Measurements from ENCODE around the gene BUB1B. TPM values are rescaled to one million over a fixed set of nuclear protein-coding genes. Genes with fewer than 3 reads are reported as not detected.
A peak's percentile ranks its signal among the peaks of the same experiment; 100 is the strongest.

The BUB1B gene
- total RNA-seq, 2 donors from 2014 or later, result 10.2 to 48.3 TPM

DNA sequence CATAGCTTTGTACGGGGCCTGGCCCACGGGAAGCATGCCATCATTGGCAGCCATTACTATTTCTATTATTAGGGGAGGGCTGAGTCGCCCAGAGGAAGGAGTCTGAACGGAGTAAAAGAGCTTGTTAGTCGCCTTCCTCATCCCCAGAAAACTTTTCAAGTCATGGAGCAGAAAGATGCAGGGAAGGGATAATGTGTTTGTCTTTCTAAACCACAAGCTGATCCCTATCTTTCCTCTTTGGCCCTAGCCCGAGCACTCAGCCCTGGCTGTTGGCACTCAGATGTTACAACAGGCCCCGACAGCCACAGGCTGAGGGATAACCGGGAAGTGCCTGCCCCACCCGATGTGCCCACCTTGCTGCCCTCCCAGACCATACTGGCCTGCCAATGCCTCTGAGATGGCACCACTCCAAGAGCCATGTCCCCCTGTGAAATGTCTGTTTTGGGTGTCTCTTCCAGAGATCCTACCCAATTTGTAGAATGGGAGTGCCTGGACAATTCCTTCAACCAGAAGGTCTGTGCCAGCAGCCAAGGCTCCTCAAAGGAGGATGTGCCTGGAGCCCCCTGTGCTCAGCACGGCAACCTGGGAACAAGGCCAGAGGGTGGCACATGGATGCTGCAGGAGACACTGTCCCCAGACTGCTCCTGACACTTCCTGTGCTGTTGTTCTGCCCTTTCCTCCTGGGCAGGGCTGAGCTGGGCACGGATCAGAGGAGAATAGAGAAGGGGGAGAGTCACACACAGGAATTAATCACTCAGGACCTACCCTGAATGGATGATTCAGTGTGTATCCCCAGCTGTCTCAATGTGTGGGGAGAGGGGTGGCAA, 88.8 kb downstream of the BUB1B start:
- intact Hi-C loops (cut with DNase I), result no loop called here
- DNase-seq, result no peak
- no peaks in the 10 kb centered on the region for H3K4me1 ChIP-seq

DNA sequence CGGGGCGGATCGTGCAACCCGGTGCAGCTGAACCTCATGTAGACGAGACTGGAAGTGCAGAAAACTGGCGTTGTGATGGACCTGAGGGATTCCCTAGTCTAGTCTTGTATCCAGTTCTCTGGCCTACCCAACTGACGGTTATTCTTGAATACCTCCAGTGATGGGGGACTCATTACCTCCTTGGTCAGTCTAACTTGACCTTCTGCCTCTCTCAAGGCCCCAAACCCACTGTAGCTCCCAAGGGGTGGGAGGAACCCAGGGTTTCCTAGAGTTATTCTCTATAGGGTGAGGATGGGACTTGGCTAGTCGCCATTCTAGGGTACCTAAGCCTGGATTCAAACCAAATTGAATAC, 89.4 kb downstream of the BUB1B start:
- no peaks in the 10 kb centered on the region for H3K36me3 ChIP-seq
- no peak overlapping the region for H3K4me3 ChIP-seq
- TF ChIP-seq, protein P1, sequence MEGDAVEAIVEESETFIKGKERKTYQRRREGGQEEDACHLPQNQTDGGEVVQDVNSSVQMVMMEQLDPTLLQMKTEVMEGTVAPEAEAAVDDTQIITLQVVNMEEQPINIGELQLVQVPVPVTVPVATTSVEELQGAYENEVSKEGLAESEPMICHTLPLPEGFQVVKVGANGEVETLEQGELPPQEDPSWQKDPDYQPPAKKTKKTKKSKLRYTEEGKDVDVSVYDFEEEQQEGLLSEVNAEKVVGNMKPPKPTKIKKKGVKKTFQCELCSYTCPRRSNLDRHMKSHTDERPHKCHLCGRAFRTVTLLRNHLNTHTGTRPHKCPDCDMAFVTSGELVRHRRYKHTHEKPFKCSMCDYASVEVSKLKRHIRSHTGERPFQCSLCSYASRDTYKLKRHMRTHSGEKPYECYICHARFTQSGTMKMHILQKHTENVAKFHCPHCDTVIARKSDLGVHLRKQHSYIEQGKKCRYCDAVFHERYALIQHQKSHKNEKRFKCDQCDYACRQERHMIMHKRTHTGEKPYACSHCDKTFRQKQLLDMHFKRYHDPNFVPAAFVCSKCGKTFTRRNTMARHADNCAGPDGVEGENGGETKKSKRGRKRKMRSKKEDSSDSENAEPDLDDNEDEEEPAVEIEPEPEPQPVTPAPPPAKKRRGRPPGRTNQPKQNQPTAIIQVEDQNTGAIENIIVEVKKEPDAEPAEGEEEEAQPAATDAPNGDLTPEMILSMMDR (IDR thresholded peaks at IDR 0.05), result no peak
- no peaks in the 10 kb centered on the region for H3K4me1 ChIP-seq
- intact Hi-C loops (cut with DNase I), result no loop called here
- H3K27me3 ChIP-seq, result peaks cover 20% of the 10 kb centered on the region
- no peak overlapping the region for H3K27ac ChIP-seq
- no peaks in the 10 kb centered on the region for H3K9me3 ChIP-seq
- no peak for DNase-seq
- H3K9ac ChIP-seq (ENCODE audit: low read depth in 2 of 2, low read length in 2 of 2), result no peak overlapping the region

More for the DNA sequence above, 88.8 kb downstream of the BUB1B start:
- H3K9me3 ChIP-seq, result no peaks in the 10 kb centered on the region
- H3K27me3 ChIP-seq, result peaks cover 20% of the 10 kb centered on the region
- TF ChIP-seq, protein P1 (IDR thresholded peaks at IDR 0.05), result no peak
- H3K4me3 ChIP-seq, result no peak overlapping the region
- H3K9ac ChIP-seq (ENCODE audit: low read depth in 2 of 2, low read length in 2 of 2), result no peak overlapping the region
- H3K36me3 ChIP-seq, result no peaks in the 10 kb centered on the region
- no peak overlapping the region for H3K27ac ChIP-seq

DNA sequence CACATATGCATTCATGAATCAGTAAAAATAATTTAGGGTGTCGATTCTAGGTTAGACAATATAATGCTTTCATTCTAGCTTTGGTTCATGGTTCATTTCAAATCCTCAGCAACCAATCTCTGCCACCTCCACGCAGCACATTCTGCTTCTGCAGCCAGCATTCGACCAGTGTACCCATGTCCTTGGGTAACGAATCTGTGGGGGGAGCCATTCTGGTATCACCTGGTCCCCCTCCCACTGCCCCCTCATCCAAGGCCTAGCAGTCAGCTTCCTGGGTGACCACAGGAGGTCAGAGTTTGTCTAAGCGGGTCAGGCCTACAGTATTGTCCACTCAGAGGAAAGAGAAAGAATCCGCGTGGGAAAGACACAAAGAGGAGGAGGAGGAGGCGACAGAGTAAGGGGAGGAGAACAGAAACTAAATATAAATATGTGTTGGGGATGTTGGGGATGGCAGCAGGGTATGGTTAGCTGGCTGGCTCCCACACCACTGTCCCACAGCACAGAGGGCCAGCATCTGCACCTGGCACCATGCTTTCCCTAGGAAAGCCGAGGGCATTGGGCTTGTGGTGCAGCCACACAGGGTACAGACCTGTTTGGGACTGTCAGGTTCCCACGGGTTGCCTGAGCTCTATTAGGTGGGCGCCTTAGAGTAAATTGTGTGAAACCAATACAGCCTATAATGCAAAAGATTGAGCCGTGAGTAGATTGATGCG, 90.1 kb downstream of the BUB1B start:
- Histone ChIP-seq H3K27me3 (peaks cover 20% of the 10 kb centered on the region), H3K4me1 (no peaks in the 10 kb centered on the region), H3K4me3 (no peak overlapping the region), H3K9me3 (no peaks in the 10 kb centered on the region), H3K36me3 (no peaks in the 10 kb centered on the region), H3K9ac (ENCODE audit: low read depth in 2 of 2, low read length in 2 of 2) (no peak overlapping the region), H3K27ac (no peak overlapping the region)
- intact Hi-C loops (cut with DNase I), result no loop called here
- DNase-seq, result no peak
- TF ChIP-seq, protein P1 (IDR thresholded peaks at IDR 0.05), result no peak

DNA sequence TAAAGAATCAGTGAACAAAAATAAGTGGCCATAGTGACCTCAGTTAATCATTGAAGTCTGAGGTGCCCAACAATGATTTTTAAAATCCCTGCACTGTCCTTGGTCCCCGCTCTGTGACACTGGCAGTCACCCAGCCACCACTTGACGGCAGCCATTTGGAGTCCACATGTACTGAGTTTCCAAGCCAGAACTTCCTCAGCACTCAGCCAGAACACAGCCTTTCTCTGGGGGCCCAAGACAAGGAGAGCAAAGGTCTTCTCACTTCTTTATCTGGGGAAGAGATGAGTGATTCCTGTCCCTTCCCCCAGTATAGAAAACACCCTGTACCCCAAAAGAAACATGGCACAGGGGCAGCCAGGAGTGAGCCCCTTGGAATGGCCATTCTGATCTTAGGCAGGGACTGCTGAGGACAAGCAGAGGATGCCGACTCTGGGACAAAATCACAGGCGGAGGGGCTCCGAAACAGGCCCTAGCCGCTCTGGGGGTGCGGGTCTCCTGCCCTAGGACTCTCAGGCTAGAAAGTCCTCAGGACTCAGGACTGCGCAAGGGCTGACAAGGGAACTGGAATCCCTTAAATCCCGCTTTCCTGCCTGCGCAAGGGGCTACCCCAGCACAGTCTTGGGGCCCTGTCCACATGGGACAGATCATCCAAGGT, 90.7 kb downstream of the BUB1B start:
- intact Hi-C loops (cut with DNase I), result no loop called here
- DNase-seq, result no peak
- TF ChIP-seq, protein P1 (IDR thresholded peaks at IDR 0.05), result no peak
- Histone ChIP-seq H3K27me3 (peaks cover 20% of the 10 kb centered on the region), H3K27ac (no peak overlapping the region), H3K9ac (ENCODE audit: low read depth in 2 of 2, low read length in 2 of 2) (no peak overlapping the region), H3K4me3 (no peak overlapping the region), H3K9me3 (no peaks in the 10 kb centered on the region), H3K36me3 (no peaks in the 10 kb centered on the region), H3K4me1 (no peaks in the 10 kb centered on the region)

DNA sequence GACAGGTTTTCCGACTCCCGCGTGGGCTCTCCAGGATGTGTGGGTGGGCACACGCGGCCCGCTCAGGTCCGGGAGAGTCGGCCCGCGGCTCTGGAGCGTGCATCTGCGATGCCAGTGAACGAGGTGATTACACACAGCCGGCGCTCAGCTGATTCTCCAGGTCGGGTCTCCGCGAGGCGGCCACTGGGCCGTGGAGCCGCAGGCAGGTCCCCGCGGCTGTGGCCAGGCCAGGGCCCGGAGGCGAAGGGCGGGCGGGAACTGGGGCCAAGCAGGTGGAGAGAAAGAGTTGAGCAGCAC, 91.2 kb downstream of the BUB1B start:
- Histone ChIP-seq H3K9me3 (no peaks in the 10 kb centered on the region), H3K36me3 (no peaks in the 10 kb centered on the region), H3K27ac (no peak overlapping the region), H3K27me3 (peaks cover 20% of the 10 kb centered on the region), H3K9ac (ENCODE audit: low read depth in 2 of 2, low read length in 2 of 2) (no peak overlapping the region), H3K4me3 (peak overlapping the region; percentile 73), H3K4me1 (no peaks in the 10 kb centered on the region)
- DNase-seq, result no peak
- TF ChIP-seq, protein P1 (IDR thresholded peaks at IDR 0.05), result no peak
- intact Hi-C loops (cut with DNase I), result no loop called here

Data from colonic mucosa (tissue), 4 donors.